GM13976 (cell line): ENCODE measurements around the gene RHOD.

Experiments
- DNase-seq: peaks from one replicate; pipeline ENCODE4 v3.0.0; 2012; ENCODE audit warnings: low spot score
- in situ Hi-C: fragments of 300-500 bp; cut with MboI; formaldehyde crosslinking; loops from one replicate; pipeline ENCODE4 v1.12.0; 2022; ENCODE audit warnings: low sequenced_read_pairs, mixed read lengths, inconsistent platforms; ENCODE audit not compliant: unreplicated experiment
- TF ChIP-seq, protein P1 (sequence below): IDR thresholded peaks from 2 replicates; pipeline ENCODE4 v1.5.1; 2012; ENCODE audit warnings: borderline replicate concordance, mild to moderate bottlenecking; ENCODE audit not compliant: insufficient read depth; ENCODE audit errors: extremely low read depth, missing control alignments, control extremely low read depth

RHOD gene

DNA sequence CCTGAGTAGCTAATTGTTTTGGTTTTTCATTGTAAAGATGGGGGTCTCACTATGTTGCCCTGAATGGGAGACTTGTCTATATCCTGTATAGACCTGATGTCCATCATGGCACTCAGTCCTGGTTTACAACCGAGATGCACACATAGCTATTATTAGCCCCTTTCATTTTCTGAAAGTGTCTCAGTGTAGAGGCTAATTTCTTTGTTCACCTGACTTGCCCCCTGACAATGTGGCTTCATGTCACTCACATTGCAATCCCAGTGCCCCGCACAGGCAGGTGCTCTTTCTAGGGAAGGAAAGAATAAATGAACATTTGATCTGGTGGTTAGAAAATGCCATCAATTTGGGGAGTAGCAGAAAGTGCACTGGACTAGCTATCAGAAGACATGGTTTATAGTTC is 49.3 kb downstream of the RHOD start:
- DNase-seq = no peak
- in situ Hi-C loops = no loop called here
- TF ChIP-seq, protein P1, sequence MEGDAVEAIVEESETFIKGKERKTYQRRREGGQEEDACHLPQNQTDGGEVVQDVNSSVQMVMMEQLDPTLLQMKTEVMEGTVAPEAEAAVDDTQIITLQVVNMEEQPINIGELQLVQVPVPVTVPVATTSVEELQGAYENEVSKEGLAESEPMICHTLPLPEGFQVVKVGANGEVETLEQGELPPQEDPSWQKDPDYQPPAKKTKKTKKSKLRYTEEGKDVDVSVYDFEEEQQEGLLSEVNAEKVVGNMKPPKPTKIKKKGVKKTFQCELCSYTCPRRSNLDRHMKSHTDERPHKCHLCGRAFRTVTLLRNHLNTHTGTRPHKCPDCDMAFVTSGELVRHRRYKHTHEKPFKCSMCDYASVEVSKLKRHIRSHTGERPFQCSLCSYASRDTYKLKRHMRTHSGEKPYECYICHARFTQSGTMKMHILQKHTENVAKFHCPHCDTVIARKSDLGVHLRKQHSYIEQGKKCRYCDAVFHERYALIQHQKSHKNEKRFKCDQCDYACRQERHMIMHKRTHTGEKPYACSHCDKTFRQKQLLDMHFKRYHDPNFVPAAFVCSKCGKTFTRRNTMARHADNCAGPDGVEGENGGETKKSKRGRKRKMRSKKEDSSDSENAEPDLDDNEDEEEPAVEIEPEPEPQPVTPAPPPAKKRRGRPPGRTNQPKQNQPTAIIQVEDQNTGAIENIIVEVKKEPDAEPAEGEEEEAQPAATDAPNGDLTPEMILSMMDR = no peak

DNA sequence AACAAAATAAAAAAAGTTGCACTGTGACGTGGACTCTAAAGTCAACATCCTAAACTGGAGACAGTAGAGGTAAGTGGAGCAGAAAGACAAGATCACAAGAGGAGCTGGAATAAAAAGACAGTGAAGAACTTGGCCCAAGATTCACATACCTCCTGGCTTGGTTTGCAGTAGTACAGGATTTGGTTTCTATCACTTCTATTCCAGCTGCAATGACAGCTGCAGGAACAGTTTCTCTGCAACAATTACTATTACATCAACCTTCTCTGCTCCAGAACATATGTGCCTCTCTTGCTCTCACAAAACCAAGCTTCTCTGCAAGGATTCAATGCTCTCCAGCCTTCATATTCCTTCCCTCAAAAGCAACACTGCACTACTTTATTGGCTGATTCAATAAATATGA is 54.6 kb downstream of the RHOD start:
- no peak for DNase-seq
- in situ Hi-C loops = no loop called here
- TF ChIP-seq, protein P1 = no peak

DNA sequence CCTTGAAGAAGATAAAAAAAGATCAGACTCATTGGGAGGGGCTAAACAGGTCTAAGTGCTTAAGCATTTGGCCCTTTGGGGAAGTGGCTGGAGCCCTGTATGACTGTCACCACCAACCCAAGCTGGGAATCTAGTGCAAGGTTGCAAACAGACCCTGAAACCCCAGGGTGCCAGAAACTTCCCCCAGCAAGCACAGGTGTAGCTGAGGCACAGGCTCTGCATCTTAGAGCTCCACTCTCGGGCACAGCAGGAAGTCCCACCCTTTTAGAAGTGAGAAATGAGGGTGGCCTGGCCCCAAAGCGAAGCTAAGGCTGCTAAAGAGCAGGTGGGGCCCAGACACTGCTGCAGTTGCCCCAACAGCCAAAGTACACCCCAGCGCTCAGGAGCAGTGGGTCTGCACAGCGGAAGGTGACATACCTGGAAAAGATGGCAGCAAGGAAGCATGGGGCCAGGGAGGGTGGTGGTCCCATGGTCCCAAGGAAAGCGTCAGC is 56.6 kb downstream of the RHOD start:
- in situ Hi-C loops = no loop called here
- DNase-seq = peak; percentile 56
- TF ChIP-seq, protein P1 = no peak

DNA sequence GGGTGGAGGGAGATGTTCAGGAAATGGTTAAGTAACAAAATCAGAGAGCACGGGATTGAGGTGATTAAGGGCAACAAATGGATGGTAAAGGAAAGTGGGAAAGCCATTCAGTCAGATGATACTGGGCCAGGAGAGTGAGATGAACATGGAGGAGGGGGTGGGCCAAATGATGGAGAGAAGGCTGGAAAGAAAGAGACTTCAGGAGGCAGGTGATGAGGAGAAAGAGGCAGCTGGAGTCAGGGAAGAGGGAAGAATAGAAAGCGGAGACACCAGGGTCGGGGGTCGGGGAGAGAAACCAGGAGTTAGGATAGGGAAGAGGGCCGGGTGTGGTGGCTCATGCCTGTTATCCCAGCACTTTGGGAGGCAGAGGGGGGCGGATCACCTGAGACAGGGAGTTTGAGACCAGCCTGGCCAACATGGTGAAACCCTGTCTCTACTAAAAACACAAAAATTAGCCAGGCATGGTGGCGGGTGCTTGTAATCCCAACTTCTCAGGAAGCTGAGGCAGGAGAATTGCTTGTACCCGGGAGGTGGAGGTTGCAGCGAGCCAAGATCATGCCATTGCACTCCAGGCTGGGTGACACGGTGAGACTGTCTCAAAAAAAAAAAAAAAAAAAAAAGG is 57.7 kb downstream of the RHOD start:
- in situ Hi-C loops = no loop called here
- no peak for DNase-seq
- TF ChIP-seq, protein P1 = no peak

DNA sequence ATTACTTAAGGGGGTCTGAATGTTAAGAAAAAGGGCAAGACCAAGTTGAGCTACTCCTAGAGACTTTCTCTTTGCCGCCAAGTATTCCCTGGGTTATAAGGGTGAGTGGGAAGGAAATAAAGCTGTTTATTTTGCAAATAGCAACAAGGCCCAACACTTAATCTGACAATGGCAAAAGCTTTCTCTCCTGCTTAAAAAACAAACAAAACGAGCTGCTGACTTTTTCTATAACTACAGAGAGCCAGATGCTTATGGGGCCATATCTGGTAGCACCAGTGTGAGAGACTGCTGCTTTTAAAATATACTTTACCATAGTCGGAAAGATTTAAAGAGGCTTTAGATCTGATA is 60.1 kb downstream of the RHOD start:
- in situ Hi-C loops = no loop called here
- TF ChIP-seq, protein P1 = no peak
- DNase-seq = no peak

DNA sequence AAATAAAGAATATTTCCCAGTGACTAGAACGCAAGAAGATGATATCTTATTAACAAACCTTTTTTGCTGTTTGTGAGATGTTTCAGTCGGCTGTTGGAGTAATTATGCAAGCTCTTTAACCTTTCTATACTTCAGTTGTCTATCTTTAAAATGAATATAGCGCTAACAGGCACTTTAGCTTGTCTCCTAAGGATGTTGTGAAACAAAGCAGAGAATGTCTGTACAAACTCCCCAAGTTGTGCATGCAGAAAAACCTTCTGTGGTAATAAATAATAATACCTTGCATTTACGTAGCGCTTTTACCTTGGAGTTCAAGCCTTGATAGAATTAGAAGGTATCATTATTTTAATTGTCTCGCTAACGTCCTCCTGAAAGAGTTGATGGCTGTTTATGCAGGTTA is 60.5 kb downstream of the RHOD start:
- no peak for DNase-seq
- in situ Hi-C loops = no loop called here
- TF ChIP-seq, protein P1 = no peak
